Measurements from ENCODE around the gene ZDHHC15. TPM values are rescaled to one million over a fixed set of nuclear protein-coding genes. Genes with fewer than 3 reads are reported as not detected.
"Not testable (repeated sequence)": the region's sequence is repeated elsewhere in the genome, so short reads cannot be mapped to it uniquely, and the experiment has no call there.

Gene ZDHHC15, protein sequence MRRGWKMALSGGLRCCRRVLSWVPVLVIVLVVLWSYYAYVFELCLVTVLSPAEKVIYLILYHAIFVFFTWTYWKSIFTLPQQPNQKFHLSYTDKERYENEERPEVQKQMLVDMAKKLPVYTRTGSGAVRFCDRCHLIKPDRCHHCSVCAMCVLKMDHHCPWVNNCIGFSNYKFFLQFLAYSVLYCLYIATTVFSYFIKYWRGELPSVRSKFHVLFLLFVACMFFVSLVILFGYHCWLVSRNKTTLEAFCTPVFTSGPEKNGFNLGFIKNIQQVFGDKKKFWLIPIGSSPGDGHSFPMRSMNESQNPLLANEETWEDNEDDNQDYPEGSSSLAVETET
- 1 to 10 TPM in 1 of 6 donors, under 1 TPM in 5; 0.46 to 1.1 (median 0.65) TPM for total RNA-seq
- polyA plus RNA-seq: under 1 TPM; 0.46 to 0.96 TPM

DNA sequence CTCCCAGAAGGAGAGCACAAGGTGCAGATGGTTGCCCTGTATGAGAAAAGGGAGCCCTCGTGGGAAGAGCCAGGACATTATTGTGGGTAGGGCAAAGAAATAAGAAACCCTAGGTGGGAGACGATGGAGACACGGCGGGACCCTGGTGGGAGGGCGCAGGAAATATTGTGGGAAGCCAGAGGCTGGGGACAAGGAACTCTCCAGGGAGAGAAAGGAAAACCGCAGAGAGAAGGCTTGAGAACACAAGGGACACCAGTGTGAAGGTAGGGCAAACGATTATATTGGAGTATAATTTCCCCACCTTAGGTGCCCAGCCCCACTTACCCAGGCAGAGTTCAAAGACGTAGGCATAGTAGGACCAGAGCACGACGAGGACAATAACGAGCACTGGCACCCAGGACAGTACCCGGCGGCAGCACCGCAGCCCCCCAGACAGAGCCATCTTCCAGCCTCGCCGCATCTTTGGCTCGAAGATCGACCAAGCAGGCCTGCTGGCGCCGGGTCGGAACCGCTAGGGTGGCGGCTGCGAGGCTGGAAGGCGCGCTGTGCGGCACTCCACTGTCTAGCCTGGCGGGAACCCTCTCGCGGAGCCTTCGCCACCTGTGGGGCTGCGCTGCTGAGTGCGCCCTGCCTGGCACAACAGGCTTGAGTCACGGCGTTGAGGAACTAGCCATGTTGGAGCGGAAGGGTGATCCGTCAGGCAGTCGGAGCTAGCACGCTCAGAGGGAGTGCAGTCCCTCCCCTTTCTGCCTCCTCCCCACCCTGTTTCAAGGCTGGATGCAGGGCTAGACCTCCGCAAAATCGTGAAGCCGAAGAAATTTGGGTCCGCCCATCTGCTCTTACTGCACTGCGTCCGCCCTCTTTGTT is at the start of gene ZDHHC15:
Gene ZDHHC15, minus strand, starts transcription at position 473 of the 867 bp plus-strand sequence. Its CDS starts 13 bp downstream, at position 460.
- Histone ChIP-seq H3K36me3 (no peaks in the 10 kb centered on the region), H3K4me3 (peak within 1 kb of the TSS; percentile 11 to 50 (median 30)), H3K9me3 (no peaks in the 10 kb centered on the region), H3K27ac (peak within 1 kb of the TSS in 3 of 4 donors; percentile 13 to 50 (median 46)), H3K27me3 (no peaks in the 10 kb centered on the region), H3K4me1 (peaks cover 0 to 3% (median 0%) of the 10 kb centered on the region in 3 donors)
- ATAC-seq: peak; percentile 96 to 99 (median 98)
- TF ChIP-seq, protein P1, sequence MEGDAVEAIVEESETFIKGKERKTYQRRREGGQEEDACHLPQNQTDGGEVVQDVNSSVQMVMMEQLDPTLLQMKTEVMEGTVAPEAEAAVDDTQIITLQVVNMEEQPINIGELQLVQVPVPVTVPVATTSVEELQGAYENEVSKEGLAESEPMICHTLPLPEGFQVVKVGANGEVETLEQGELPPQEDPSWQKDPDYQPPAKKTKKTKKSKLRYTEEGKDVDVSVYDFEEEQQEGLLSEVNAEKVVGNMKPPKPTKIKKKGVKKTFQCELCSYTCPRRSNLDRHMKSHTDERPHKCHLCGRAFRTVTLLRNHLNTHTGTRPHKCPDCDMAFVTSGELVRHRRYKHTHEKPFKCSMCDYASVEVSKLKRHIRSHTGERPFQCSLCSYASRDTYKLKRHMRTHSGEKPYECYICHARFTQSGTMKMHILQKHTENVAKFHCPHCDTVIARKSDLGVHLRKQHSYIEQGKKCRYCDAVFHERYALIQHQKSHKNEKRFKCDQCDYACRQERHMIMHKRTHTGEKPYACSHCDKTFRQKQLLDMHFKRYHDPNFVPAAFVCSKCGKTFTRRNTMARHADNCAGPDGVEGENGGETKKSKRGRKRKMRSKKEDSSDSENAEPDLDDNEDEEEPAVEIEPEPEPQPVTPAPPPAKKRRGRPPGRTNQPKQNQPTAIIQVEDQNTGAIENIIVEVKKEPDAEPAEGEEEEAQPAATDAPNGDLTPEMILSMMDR (IDR thresholded peaks at IDR 0.05): no peak
- intact Hi-C loops (cut with DNase I): no loop called here
- FAIRE-seq: no peak
- DNase-seq: peak; percentile 54 to 88 (median 73)
- 1 to 39% methylated on average over 44 to 45 of the region's 45 CpGs for WGBS, 2 donors

- ATAC-seq; H3K27me3 ChIP-seq; DNase-seq; H3K27ac ChIP-seq; H3K9me3 ChIP-seq; FAIRE-seq; H3K4me3 ChIP-seq; H3K36me3 ChIP-seq; intact Hi-C loops (cut with DNase I); H3K4me1 ChIP-seq: not testable (repeated sequence)
- WGBS, 2 donors: 86 to 88% methylated on average over 17 to 18 of the region's 18 CpGs
Measured at GRCh38 chrX:75560544-75560943, 37.7 kb upstream of the ZDHHC15 start.

DNA sequence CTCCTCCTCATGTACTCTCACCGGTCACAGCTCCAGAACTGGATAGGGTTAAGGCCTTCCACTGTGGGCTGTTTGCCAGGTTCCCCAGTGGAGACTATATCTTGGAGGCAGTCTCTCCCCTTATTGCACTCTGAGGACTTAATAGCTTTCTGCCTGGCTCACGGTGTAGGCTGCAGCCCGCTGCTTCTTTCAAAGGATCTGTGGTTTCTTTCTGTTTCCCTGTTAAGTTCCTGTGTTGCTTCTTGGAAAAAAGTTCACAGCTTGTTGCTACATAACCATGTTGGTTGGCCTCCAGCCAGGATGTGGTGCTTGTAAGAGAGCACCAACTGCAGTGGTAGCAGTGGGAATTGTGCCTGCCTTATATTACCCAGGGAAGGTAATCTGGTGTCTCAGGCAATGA is 24.9 kb upstream of the ZDHHC15 start:
- ATAC-seq: peak in 1 of 4 donors; percentile 40
- FAIRE-seq: no peak
- H3K4me3 ChIP-seq: no peak overlapping the region

DNA sequence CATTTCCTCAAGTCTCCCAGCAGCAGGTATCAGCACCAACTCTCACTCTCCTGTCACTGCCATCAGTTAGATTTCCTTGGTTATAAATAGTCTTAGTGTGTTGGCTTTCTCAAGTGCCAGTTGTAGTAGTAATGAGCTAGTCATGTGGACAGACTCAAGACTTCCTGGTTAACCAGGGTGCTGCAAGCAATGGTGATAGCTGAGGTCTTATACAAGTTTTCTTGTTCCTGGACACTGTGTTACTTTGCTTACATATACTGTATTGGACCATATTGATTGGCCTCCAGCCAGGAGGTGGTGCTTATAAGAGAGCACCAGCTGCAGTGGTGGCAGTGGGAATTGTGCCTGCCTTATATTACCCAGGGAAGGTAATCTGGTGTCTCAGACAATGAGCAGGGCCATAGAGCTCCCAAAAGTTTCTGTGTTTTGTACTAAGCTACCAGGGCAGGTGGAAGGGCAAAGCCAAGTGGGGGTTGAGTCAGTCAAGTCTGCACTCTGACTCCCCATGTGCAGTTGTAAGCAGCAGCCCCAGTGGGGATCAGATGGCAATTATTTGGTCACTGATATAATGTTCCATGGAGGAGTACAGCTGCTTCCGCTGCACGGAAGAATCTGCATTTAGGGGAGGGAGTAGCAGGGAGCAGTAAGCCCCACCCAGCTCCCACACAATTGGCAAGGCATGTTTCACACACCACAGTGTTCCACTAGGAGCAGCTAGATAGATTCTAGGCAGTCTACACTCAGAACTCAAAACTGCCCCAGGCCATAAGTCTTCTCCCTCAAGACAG is 24.1 kb upstream of the ZDHHC15 start:
- Histone ChIP-seq H3K4me1 (no peaks in the 10 kb centered on the region), H3K4me3 (no peak overlapping the region), H3K36me3 (no peaks in the 10 kb centered on the region), H3K27me3 (no peaks in the 10 kb centered on the region), H3K27ac (no peak overlapping the region), H3K9me3 (no peaks in the 10 kb centered on the region)
- TF ChIP-seq, protein P1 (IDR thresholded peaks at IDR 0.05): no peak
- intact Hi-C loops (cut with DNase I): no loop called here
- 61 to 87% methylated on average over 2 of the region's 2 CpGs for WGBS, 2 donors
- DNase-seq (no peak), FAIRE-seq (no peak), ATAC-seq (no peak)

More for the DNA sequence above, 24.9 kb upstream of the ZDHHC15 start:
- TF ChIP-seq, protein P1 (IDR thresholded peaks at IDR 0.05): no peak
- WGBS, 2 donors: 48 to 64% methylated on average over 3 of the region's 3 CpGs
- no peaks in the 10 kb centered on the region for H3K9me3 ChIP-seq
- peak in 5 of 6 donors; percentile 13 to 66 (median 43) for DNase-seq
- no peaks in the 10 kb centered on the region for H3K4me1 ChIP-seq
- no peaks in the 10 kb centered on the region for H3K27me3 ChIP-seq
- intact Hi-C loops (cut with DNase I): no loop called here
- no peaks in the 10 kb centered on the region for H3K36me3 ChIP-seq
- no peak overlapping the region for H3K27ac ChIP-seq

GRCh38 chrX:75544786-75545185 is 21.9 kb upstream of the ZDHHC15 start:
- WGBS, 2 donors: 10 to 35% methylated on average over 2 of the region's 2 CpGs
- intact Hi-C loops (cut with DNase I): no loop called here
- H3K4me3 ChIP-seq: no peak overlapping the region
- TF ChIP-seq, protein P1 (IDR thresholded peaks at IDR 0.05): no peak
- H3K27me3 ChIP-seq: no peaks in the 10 kb centered on the region
- no peak for DNase-seq
- no peak overlapping the region for H3K27ac ChIP-seq
- H3K4me1 ChIP-seq: no peaks in the 10 kb centered on the region
- FAIRE-seq: no peak
- H3K9me3 ChIP-seq: no peaks in the 10 kb centered on the region
- ATAC-seq: no peak
- no peaks in the 10 kb centered on the region for H3K36me3 ChIP-seq
